Stimulated activated CD4-positive, alpha-beta T cell treated with anti-CD3 and anti-CD28 coated beads, Interleukin-12 subunit alpha, Interleukin-12 subunit beta, amount 100 ng/mL, for 24 hours (primary cell): Measurements from ENCODE around the gene MTRF1.

Experiments
- DNase-seq, 2 experiments: peaks; one replicate each; pipeline ENCODE4 v3.0.0-alpha.2; 2020; ENCODE audit warnings: low read depth in 2 of 2

The MTRF1 gene, protein sequence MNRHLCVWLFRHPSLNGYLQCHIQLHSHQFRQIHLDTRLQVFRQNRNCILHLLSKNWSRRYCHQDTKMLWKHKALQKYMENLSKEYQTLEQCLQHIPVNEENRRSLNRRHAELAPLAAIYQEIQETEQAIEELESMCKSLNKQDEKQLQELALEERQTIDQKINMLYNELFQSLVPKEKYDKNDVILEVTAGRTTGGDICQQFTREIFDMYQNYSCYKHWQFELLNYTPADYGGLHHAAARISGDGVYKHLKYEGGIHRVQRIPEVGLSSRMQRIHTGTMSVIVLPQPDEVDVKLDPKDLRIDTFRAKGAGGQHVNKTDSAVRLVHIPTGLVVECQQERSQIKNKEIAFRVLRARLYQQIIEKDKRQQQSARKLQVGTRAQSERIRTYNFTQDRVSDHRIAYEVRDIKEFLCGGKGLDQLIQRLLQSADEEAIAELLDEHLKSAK

DNA sequence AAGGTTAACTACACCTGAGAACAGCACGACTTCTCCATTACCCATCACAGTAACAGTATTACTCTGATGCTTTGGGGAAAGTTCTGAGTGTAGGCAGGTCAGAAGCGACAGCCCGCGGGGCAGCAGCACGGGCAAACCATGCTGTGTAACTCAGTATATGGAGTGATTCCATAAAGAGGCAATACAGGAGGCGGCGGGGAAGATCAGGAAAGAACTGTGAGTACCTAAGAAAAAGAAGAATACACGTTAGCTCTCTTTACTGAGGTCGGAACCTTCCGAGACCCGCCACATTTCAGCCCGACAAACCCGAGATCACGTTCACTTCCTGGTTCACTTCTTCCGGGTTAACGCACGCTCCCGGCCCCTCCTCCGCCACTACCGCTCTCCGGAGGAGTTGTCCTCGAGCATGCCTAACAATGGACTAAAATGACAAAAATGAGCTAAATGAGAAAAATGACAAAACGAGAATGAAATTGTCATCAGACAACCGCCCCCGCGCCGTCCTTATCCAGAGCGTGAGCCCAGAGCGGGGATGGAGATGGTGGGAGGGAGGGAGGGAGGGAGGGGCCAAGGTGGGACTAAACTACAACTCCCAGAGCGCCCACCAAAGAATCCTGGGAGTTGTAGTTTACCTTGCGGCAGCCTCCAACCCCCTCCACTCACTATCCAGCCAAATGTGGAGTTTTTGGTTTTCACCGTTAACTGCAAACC, at the start of gene MTRF1:
Gene MTRF1, minus strand, starts transcription at position 316 of the 711 bp plus-strand sequence. CDS start 2,669 bp downstream, outside the sequence.
- DNase-seq, result peak; percentile 63 to 71

DNA sequence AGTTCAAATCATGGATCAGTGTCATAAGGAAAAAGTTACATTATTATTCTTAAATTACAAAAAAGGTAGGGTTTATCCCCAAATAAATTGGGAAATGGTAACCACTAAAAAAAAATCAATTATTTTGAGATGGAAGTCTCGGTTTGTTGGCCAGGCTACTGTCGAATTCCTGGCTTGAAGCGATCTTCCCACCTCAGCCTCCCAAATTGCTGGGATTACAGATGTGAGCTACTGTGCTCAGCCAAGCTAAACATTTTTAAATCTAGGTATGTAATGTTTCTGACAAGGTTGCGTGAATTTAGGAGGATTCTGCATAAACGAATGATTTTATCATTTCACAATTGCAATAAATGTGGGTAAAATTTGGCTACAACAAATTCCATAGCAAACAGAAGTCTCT, 49.7 kb upstream of the MTRF1 start:
- no peak for DNase-seq

DNA sequence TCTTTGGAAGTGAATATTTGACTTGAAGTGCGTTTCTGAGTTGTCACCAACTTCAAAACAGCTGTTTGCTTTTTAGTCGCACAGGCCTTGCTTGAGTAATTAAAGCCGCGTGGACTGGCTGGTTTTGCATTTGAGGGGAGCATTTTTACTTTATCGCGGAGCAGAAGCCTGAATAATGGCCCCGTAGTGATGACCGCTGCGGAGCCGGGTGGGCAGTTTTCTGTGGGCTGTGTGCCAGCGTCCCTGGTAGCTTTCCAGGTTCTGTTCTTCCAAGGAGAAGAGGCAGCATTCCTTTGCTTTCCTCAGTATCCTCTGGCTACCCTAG, 48.8 kb upstream of the MTRF1 start:
- no peak for DNase-seq

DNA sequence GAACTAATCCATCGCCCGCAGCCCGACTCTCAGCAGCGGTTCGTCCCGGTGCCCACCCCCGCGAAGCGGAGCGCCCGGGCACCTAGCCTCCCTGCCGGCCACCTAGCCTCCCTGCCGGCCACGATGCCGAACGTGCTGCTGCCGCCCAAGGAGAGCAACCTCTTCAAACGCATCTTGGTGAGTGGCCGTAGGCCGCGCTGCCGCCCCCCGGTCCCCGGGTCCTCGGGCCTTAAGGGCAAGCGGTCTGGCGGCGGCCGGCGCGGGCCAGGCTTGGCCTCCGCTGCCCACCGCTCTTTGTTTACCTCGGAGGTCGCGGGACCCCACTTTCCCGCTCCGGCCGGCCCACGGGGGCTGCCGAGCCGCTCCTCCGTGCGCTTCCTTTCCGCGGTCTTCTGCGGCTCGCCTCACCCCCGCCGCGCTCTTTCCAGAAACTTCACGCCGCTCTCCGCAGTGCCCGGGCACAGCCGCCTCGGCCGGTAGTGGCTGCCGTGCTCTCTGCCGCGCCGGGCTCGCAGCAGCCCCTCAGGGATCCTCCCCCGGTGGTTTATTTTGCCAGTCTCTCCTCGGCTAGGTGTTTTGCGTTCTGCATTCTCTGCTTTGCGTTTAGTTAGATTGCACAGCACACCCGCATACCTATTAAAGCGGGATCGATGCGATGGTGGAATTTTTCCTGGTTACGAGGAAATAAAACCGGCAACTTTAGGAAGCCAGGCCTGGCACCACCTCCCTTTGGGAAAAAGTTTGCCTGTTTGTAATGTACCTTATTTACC, 48.2 kb upstream of the MTRF1 start:
- DNase-seq, result peak; percentile 20 to 31

DNA sequence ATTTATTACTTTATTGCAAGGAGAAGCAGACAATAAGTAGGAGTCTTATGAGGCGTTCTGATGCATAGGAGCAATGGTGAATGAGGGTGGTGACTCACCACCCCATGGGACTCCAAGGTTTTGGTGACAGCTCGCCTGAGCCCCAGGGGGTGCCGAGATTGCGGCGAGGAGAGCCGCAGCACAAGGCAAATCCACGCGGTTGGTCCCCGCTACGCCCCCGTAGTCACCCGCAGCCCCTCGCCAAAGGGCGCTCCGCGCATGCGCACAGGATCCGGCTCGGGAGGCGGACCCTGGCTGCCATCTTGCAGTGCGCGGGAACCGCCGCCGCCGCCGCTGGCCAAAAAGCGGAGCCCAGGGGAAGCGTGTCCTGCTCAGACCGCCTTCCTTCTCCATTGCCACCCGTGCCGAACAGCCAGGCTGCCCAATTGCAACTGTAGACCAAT, 47.6 kb upstream of the MTRF1 start, which contains the start of gene NAA16:
Gene NAA16, plus strand, starts transcription at position 305 of the 443 bp plus-strand sequence. CDS start 262 bp downstream, outside the sequence.
- peak; percentile 95 for DNase-seq

DNA sequence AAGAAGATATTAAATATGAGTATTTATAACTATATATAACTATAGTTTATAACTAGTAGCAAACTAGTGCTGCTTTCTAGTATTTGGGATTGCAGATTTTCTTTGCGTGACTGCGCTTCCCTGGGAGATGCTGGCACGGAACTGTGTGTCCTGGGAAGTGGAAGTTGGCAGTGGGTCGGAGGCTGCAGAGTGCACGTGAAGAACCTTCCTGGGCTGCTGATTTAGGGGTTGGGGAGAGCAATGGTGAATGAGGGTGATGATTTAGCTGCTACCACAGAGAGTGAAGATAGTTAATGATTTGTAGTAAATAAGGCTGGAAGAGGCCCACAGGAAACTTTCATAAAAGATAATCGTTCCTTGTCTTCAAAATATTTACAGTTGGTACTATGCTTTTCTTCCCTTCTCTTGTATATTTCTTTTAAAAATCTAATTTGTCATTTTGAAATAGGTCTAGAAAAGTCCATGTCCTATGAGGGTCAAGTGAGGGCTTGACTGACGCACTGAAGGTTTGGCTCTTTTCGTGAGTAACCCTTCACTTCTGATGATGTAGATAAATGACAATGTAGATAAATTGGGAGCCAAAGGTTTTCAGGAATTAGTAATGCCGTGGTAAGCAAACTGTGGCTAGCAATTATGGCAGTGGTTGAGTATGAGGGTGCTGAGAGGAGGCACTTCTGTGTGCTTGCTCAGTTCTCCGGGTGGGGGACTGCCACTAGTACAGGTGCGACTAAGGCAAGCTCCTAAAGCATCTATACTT, 44.7 kb upstream of the MTRF1 start:
- no peak for DNase-seq

DNA sequence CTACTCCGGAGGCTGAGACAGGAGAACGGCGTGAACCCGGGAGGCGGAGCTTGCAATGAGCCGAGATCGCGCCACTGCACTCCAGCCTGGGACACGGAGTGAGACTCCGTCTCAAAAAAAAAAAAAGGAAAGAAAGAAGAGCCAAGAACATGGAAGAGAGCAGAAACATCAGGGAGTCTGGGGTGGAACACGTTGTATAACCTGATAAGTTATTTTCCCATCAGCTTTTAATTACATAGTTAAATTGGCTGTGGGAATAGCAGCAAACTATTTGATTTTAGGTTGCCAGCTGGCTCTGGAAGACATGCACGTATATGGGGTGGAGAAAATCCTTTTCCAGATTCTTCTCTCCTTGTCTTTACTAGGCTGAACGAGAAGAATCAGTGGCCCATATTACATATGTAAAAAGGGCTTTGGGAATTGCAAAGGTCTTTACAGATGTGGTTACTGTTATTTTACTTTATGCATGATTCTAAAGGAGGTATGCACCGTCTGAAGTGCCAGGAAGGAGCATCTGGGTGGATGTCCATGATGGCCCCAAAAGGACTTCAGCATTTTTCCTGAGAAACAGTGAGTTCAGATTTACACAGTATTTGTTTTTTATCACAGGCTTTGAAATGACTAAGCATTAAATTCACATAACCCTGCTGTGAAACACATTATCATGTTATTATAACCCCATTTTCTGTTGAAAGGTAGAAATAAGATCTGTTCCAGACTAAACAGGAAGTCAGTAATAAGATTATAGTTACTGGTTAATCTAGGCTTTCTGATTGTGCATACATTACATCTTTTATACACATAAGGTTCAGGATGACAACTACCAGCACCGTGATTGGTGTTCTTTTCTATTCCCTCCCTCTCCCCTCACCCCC, 43.1 kb upstream of the MTRF1 start:
- DNase-seq, result no peak

DNA sequence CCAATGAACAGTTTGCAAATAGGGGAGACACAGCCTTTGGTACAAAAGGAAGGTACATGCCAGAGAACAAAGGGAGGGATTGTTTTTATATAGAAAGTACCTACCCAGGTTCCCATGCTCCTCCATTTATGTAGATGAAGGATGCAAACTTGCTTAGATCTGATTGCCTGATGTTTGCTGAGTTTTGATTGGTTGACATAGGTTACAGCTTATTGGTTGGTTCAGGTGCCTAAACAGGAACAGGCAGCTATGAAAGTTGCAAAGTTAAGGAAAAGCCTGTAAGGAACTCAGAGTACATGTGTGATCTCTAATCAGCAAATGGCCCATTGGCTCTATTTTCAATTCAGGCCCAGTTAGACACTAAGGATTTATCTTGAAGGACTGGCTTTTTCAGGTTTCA, 41.2 kb upstream of the MTRF1 start:
- no peak for DNase-seq

DNA sequence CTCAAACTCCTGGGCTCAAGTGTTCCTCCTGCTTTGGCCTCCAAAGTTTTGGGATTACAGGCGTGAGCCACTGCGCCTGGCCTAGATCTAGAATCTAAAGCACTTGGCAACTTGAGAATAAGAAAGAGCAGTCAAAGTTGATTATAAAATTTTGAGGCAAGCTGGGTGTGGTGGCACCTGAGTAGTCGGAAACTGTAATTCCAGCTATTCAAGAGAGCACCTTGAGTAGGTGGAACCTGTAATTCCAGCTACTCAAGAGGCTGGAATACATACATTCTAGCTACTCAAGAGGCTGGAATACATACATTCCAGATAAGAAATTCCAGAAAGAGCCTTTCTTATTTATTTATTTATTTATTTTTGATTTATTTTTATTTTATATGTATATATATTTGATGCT, 39.4 kb upstream of the MTRF1 start:
- DNase-seq, result no peak

DNA sequence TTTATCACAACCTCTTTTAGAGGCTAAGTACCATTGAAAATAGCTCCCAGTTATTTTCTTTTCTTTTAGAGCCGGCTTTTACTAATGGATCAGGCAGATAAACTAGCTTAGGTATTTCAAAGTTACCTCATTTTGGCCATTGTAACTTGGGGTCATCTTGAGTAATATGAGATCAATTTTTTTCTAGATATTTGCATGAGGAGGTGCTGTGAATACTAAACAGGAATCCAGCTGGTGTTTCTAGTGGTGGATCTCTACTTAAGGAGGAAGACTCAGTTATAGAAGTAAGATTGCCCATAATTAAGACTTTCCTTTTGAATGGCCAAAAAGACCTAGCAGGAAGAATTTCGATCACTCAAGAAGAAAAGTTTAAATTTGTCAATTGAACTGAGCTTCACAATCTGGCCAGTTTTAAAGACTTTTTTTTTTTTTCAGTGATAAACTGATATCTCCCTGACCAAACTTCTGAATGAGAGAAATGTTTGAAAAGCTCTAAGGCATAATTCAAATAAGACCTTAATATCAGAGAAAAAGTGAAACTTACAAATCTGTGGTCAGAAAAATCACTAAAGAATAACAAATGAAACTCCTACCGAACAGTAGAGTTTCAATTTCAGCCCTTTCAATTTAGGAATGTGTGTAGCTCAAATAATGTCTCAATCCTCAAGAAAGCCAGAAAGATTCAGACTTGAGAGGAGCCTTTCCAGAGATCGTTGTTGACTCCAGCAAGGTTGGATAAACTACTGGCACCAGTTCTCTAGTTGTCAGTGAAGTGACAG, 36.1 kb upstream of the MTRF1 start:
- DNase-seq, result no peak

DNA sequence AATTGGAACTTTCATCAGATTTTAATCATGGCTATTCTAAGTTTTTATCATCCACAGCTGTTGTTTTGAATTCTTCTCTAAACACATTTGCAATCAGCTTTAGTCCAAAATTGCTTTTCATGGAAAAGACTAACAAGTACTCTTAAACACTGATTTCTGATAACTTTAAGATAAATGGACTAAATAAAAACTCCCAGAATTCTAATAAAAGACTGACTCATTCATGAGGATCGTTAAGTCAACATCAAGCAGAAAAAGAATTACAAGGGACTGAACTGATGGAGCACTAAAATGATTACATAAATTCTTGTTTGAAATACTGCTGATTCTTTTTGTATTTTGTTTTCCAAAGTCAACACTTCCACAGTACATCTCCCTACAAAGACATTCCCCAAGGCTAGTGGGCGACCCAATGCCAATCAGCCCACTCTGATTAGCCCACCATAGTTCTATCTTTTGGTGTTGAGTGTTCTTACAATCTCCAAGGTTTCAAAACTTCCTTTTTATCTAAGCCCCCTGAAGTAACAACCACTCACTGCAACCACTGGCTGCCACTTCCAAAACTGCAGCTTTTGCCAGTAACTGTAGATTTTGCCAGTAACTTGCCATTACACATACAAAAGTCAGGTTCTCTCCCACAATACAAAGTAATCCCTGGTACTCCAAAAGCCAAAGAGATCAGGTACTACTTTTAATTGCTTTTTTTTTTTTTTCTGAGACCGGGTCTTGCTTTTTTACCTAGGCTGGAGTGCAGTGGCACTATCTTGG, 33.7 kb upstream of the MTRF1 start:
- DNase-seq, result no peak

DNA sequence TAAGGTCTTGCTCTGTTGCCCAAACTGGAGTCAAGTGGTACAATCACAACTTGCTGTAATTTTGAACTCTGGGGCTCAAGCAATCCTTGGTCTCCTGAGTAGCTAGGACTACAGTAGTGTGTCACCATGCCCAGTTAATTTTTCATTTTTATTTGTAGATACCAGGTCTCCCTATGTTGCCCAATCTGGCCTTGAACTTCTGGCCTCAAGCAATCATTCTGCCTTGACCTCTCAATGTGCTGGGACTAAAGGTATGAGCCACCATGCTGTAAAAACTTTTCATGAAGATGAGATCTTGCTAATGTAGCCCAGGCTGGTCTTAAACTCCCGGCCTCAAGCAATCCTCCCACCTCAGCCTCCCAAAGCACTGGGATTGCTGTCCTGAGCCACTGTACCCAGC, 32.6 kb upstream of the MTRF1 start:
- DNase-seq, result no peak

DNA sequence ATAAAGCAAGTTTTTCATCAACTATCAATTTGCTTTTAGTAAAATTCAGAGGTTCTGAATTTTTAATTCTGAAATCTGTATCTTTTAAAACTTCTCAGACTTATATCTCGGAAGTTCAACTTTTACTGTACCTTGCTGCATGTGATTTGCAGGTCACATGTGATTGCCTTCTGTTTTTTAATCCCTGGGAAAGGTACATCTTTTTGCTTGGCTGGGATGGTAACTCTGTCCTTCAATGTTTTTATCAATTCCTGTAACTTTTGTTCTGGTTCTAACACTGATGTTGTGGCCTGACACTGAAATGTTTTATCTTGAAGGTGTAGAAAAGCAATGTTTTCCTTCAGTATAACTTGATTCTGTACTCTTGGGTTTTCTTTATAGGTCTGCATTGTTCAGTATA, 31.5 kb upstream of the MTRF1 start:
- DNase-seq, result no peak

DNA sequence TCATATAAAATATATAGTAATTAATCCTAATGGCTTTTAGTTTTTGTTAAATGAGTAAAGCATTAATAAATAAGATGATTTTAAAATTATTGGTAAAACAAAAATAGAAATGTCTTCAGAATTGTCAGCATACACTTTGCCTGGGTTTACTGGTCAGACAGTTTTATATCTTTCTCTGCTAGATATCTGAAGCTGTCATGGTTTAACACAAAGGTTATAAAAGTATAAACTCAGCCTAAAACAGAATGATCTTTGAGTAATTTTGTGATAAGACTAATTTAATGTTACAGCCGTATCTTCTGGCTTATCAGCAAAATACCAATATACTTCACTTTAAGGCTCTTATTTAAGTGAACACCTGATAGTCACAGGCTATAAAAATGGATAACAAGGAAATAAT, 29.9 kb upstream of the MTRF1 start:
- no peak for DNase-seq

DNA sequence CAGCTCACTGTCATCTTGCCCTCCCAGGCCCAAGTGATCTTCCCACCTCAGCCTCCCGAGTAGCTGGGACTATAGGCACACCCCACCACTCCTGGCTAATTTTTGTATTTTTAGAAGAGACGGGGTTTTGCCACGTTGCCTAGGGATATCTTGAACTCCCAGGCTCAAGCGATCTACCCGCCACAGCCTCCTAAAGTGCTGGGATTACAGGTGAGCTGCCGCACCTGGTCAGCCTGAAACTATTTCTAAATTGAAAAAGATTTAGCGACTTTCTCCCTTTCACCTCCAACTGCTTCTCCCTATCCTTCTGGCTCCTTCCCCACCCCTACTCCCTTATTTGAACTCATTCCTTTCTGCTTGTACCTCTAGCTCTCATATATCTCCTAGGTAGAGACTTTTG, 27.9 kb upstream of the MTRF1 start:
- no peak for DNase-seq

DNA sequence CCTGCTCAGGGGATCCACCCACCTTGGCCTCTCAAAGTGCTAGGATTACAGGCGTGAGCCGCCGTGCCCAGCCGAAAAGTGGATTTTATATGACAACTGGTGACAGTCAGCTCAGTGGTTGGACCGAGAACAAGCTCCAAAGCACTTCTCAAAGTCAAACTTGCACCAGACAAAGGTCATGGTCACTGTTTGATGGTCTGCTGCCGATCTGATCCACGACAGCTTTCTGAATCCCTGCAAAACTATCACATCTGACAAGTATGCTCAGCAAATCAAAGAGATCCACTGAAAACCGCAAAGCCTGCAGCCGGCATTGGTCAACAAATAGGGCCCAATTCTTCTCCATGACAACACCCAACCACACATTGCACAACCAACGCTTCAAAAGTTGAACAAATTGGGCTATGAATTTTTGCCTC, 26.1 kb upstream of the MTRF1 start:
- DNase-seq, result no peak

DNA sequence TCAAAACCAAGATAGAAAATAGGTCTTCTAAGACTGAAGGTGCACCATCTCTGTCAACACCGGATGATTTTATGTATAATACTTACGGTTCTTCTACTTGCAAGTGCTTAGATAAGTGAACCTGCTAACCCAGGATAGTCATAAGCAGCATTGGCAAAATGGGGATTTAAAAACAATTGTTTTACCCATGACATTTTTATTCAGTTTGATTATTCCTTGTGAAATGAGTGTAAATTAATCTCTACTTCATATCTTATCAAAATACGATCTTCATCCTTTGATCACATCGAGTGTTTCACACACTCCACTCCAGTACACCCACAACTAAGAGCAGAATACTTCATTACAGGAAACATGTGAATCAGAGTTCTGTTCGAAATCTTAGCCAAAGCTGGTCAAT, 23.0 kb upstream of the MTRF1 start:
- no peak for DNase-seq

DNA sequence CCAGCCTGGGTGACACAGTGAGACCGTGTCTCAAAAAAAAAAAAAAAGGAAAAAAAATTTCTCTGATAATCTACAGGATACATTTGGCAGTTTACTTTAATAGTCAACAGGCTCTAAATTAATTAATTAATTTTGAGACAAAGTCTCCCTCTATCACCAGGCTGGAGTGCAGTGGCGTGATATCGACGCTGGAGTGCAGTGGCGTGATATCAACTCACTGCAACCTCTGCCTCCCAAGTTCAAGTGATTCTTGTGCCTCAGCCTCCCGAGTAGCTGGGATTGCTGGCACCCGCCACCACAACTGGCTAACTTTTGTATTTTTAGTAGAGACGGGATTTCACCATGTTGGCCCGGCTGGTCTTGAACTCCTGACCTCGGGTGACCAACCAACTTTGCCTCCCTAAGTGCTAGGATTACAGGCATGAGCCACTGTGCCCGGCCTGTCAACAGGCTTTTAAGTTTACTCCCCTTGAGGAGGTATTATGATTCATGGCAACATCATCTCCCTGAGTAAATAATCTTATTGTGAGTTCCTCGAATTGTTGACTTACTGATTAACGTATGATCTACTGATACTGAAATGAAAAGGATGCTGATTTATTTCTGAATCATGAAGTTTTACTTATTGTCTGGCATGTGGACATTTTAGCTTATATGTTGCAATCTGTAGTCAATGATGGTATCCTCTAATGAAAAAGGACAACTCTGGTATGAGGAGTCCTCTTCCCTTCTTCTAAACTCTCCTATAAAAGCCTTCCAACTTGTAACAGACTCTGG, 21.3 kb upstream of the MTRF1 start:
- DNase-seq, result no peak
